OCI-LY1 (cell line): ENCODE results near the gene WDR82.

ENCODE experiments used
- H2AFZ ChIP-seq: fragments of 200-600 bp; sonication (generic), shearing (Covaris generic); 2 replicates; pipeline ENCODE4 v1.6.0; 2014; ENCODE audit warnings: antibody characterized with exemption, mild to moderate bottlenecking, low read length
- H3F3A ChIP-seq: fragments of 200-600 bp; sonication (generic), shearing (Covaris generic); 2 replicates; pipeline ENCODE4 v1.6.0; 2014; ENCODE audit warnings: mild to moderate bottlenecking, antibody characterized with exemption, low read length, moderate library complexity; ENCODE audit not compliant: insufficient read depth
- H3K27ac ChIP-seq: fragments of 200-600 bp; sonication (generic); 2 replicates; pipeline ENCODE4 v1.5.1; 2014; ENCODE audit warnings: low read length, mixed run types, mild to moderate bottlenecking, low read depth; ENCODE audit not compliant: poor library complexity, severe bottlenecking
- H3K27me3 ChIP-seq: fragments of 200-600 bp; sonication (generic); 2 replicates; pipeline ENCODE4 v1.6.0; 2014; ENCODE audit warnings: antibody characterized with exemption, mild to moderate bottlenecking, low read length, moderate library complexity; ENCODE audit not compliant: insufficient read depth
- H3K36me3 ChIP-seq: fragments of 200-600 bp; sonication (generic); 2 replicates; pipeline ENCODE4 v1.6.1; 2014; ENCODE audit warnings: mild to moderate bottlenecking, antibody characterized with exemption, low read length, moderate library complexity, mixed read lengths; ENCODE audit not compliant: insufficient read depth
- H3K4me1 ChIP-seq: fragments of 200-600 bp; sonication (generic); 2 replicates; pipeline ENCODE4 v1.5.1; 2014; ENCODE audit warnings: mild to moderate bottlenecking, low read length, moderate library complexity; ENCODE audit not compliant: insufficient read depth, severe bottlenecking
- H3K4me2 ChIP-seq: fragments of 200-600 bp; sonication (generic), shearing (Covaris generic); 2 replicates; pipeline ENCODE4 v1.6.1; 2014; ENCODE audit warnings: low read length
- H3K4me3 ChIP-seq: fragments of 200-600 bp; sonication (generic); 2 replicates; pipeline ENCODE4 v1.5.1; 2014; ENCODE audit warnings: low read length, low read depth, mild to moderate bottlenecking, mixed read lengths; ENCODE audit not compliant: poor library complexity, severe bottlenecking
- H3K79me2 ChIP-seq: fragments of 200-600 bp; shearing (Covaris generic); 2 replicates; pipeline ENCODE4 v1.6.1; 2016; ENCODE audit warnings: mixed run types, low read length, mixed read lengths; ENCODE audit not compliant: insufficient read depth
- H3K9ac ChIP-seq: fragments of 200-600 bp; sonication (generic), shearing (Covaris generic); 2 replicates; pipeline ENCODE4 v1.6.1; 2014; ENCODE audit warnings: mild to moderate bottlenecking, low read length, mixed read lengths
- H3K9me2 ChIP-seq: fragments of 200-600 bp; sonication (generic), shearing (Covaris generic); 2 replicates; pipeline ENCODE4 v1.6.1; 2014; ENCODE audit warnings: low read depth, mild to moderate bottlenecking, low read length, mixed read lengths
- H3K9me3 ChIP-seq: fragments of 200-600 bp; shearing (Covaris generic); 2 replicates; pipeline ENCODE4 v1.6.1; 2014; ENCODE audit warnings: low read length, mixed read lengths
- H4K20me1 ChIP-seq: fragments of 200-600 bp; sonication (generic), shearing (Covaris generic); 2 replicates; pipeline ENCODE4 v1.6.0; 2016; ENCODE audit warnings: mild to moderate bottlenecking, low read length; ENCODE audit not compliant: insufficient read depth
- CTCF ChIP-seq: fragments of 200-600 bp; sonication (generic), shearing (Covaris generic); IDR thresholded peaks from 2 replicates; pipeline ENCODE4 v1.5.1; 2017; ENCODE audit warnings: mild to moderate bottlenecking, antibody characterized with exemption, low read length, moderate library complexity, mixed read lengths
- EZH2 ChIP-seq: fragments of 200-600 bp; sonication (generic), shearing (Covaris generic); IDR thresholded peaks from 2 replicates; pipeline ENCODE4 v1.8.0; 2017; ENCODE audit warnings: borderline replicate concordance, mixed run types, mild to moderate bottlenecking, antibody characterized with exemption, low read length, moderate library complexity, mixed read lengths

The WDR82 gene

GRCh38 chr3:52308308-52308707, 29.9 kb upstream of the WDR82 start:
- Histone ChIP-seq H3K79me2 (no peaks in the 10 kb centered on the region), H3K4me3 (no peak overlapping the region), H4K20me1 (no peaks in the 10 kb centered on the region), H3K9ac (no peak overlapping the region), H3K9me2 (no peaks in the 10 kb centered on the region), H3K36me3 (no peaks in the 10 kb centered on the region), H3F3A (no peaks in the 10 kb centered on the region), H2AFZ (no peak overlapping the region), H3K4me2 (no peak overlapping the region), H3K27ac (no peak overlapping the region), H3K4me1 (peaks cover under 1% of the 10 kb centered on the region), H3K27me3 (no peaks in the 10 kb centered on the region), H3K9me3 (no peaks in the 10 kb centered on the region)
- no peak for TF ChIP-seq EZH2
- no peak for TF ChIP-seq CTCF

GRCh38 chr3:52306978-52307377, 28.5 kb upstream of the WDR82 start:
- Histone ChIP-seq H3K4me1 (no peaks in the 10 kb centered on the region), H3K4me2 (no peak overlapping the region), H3K27ac (no peak overlapping the region), H4K20me1 (no peaks in the 10 kb centered on the region), H3K36me3 (no peaks in the 10 kb centered on the region), H3K9ac (no peak overlapping the region), H3K9me2 (no peaks in the 10 kb centered on the region), H3K4me3 (no peak overlapping the region), H3K9me3 (no peaks in the 10 kb centered on the region), H3K27me3 (no peaks in the 10 kb centered on the region), H3K79me2 (no peaks in the 10 kb centered on the region), H2AFZ (no peak overlapping the region), H3F3A (no peaks in the 10 kb centered on the region)
- no peak for TF ChIP-seq EZH2
- TF ChIP-seq CTCF: no peak

- H3K9me2 ChIP-seq: no peaks in the 10 kb centered on the region
- no peak overlapping the region for H2AFZ ChIP-seq
- H3K27me3 ChIP-seq: no peaks in the 10 kb centered on the region
- H3K27ac ChIP-seq: no peak overlapping the region
- H3K4me2 ChIP-seq: no peak overlapping the region
- H3K36me3 ChIP-seq: no peaks in the 10 kb centered on the region
- no peak overlapping the region for H3K9ac ChIP-seq
- no peak overlapping the region for H3K4me3 ChIP-seq
- no peaks in the 10 kb centered on the region for H3F3A ChIP-seq
- no peaks in the 10 kb centered on the region for H3K4me1 ChIP-seq
- H3K9me3 ChIP-seq: no peaks in the 10 kb centered on the region
- TF ChIP-seq EZH2: no peak
- no peak for TF ChIP-seq CTCF
- no peaks in the 10 kb centered on the region for H3K79me2 ChIP-seq
- H4K20me1 ChIP-seq: no peaks in the 10 kb centered on the region
These were observed 27.5 kb upstream of the WDR82 start for GRCh38 chr3:52305926-52306325.
